OCI-LY7 (cell line): ENCODE results near the gene SPINK8. TPM values are rescaled to one million over a fixed set of nuclear protein-coding genes. Genes with fewer than 3 reads are reported as not detected.

Experiments
- BruUV-seq: library from RNA; stranded (reverse); fragments of 400-500 nt; replicated peaks from 2 replicates; lab custom pipeline; 2021; lab: Mats Ljungman, UMichigan
- CTCF ChIA-PET: fragments of 300-600 bp; sonication (Branson Sonifier 250); formaldehyde crosslinking; loops from one replicate; lab custom pipeline; 2022; ENCODE audit warnings: antibody characterized with exemption; ENCODE audit not compliant: unreplicated experiment; lab: Charles Lee
- POLR2A ChIA-PET: fragments of 300-600 bp; sonication (Branson Sonifier 250); formaldehyde crosslinking; loops from one replicate; lab custom pipeline; 2022; ENCODE audit warnings: antibody characterized with exemption; lab: Charles Lee
- DNase-seq: peaks from one replicate; pipeline ENCODE4 v3.0.0-alpha.2; 2015; ENCODE audit warnings: low spot score
- H2AFZ ChIP-seq: fragments of 200-600 bp; sonication (generic), shearing (Covaris generic); 2 replicates; pipeline ENCODE4 v1.6.1; 2014; ENCODE audit warnings: mild to moderate bottlenecking, antibody characterized with exemption, low read length, moderate library complexity
- H3K27ac ChIP-seq: fragments of 200-600 bp; sonication (generic); 2 replicates; pipeline ENCODE4 v1.5.1; 2014; ENCODE audit warnings: mixed run types, low read depth, mild to moderate bottlenecking, moderate library complexity, low read length, inconsistent platforms; ENCODE audit not compliant: poor library complexity, severe bottlenecking
- H3K36me3 ChIP-seq: fragments of 200-600 bp; sonication (generic); 2 replicates; pipeline ENCODE4 v1.6.1; 2014; ENCODE audit warnings: mild to moderate bottlenecking, antibody characterized with exemption, low read length, moderate library complexity, mixed read lengths; ENCODE audit not compliant: insufficient read depth
- H3K4me1 ChIP-seq: fragments of 200-600 bp; sonication (generic); 2 replicates; pipeline ENCODE4 v1.5.1; 2014; ENCODE audit warnings: mild to moderate bottlenecking, low read length; ENCODE audit not compliant: insufficient read depth, poor library complexity, severe bottlenecking
- H3K4me2 ChIP-seq: fragments of 200-600 bp; sonication (generic); 2 replicates; pipeline ENCODE4 v1.6.1; 2014; ENCODE audit warnings: mild to moderate bottlenecking, low read length
- H3K4me3 ChIP-seq: fragments of 200-600 bp; sonication (generic); 2 replicates; pipeline ENCODE4 v1.5.1; 2014; ENCODE audit warnings: mild to moderate bottlenecking, low read depth, low read length; ENCODE audit not compliant: poor library complexity, severe bottlenecking
- H3K79me2 ChIP-seq: fragments of 200-600 bp; sonication (generic); 2 replicates; pipeline ENCODE4 v1.6.1; 2016; ENCODE audit warnings: low read depth, mild to moderate bottlenecking, low read length, moderate library complexity, mixed read lengths; ENCODE audit not compliant: insufficient read depth
- H3K9me2 ChIP-seq: fragments of 200-600 bp; sonication (generic); 2 replicates; pipeline ENCODE4 v1.6.1; 2016; ENCODE audit warnings: mild to moderate bottlenecking, low read length, mixed read lengths; ENCODE audit not compliant: insufficient read depth
- H3K9me3 ChIP-seq: fragments of 200-600 bp; sonication (generic); 2 replicates; pipeline ENCODE4 v1.6.1; 2014; ENCODE audit warnings: mild to moderate bottlenecking, mixed run types, low read length, mixed read lengths
- H4K20me1 ChIP-seq: fragments of 200-600 bp; sonication (generic); 2 replicates; pipeline ENCODE4 v1.6.1; 2014; ENCODE audit warnings: mild to moderate bottlenecking, antibody characterized with exemption, low read length, moderate library complexity, mixed read lengths; ENCODE audit not compliant: insufficient read depth
- CTCF ChIP-seq: fragments of 200-600 bp; sonication (generic); conservative IDR thresholded peaks from 2 replicates; pipeline ENCODE4 v1.5.1; 2014; ENCODE audit warnings: mild to moderate bottlenecking, antibody characterized with exemption, low read length, moderate library complexity, mixed read lengths
- EZH2phosphoT487 ChIP-seq: fragments of 200-600 bp; sonication (generic); IDR thresholded peaks from 2 replicates; pipeline ENCODE4 v1.6.1; 2018; ENCODE audit warnings: low read depth, borderline replicate concordance, mild to moderate bottlenecking, mixed run types, antibody characterized with exemption, low read length, moderate library complexity, mixed read lengths
- intact Hi-C: fragments of 100-400 bp; cut with micrococcal nuclease; formaldehyde crosslinking; loops from one replicate; pipeline ENCODE4 v1.10.0; 2022; ENCODE audit not compliant: unreplicated experiment
- total RNA-seq, 2 experiments: library from RNA; depleted of rRNA in 1 of 2; stranded (reverse); fragments of >200 nt in 1 of 2; shearing (Covaris generic) in 1 of 2; gene quantifications; 2 replicates each; pipeline ENCODE4 v1.2.3, GENCODE V29; 2014 to 2022

The SPINK8 gene
- total RNA-seq, 2 experiments from 2014 or later, result not detected

- ChIA-PET CTCF (no interaction called here), POLR2A (interaction anchor here (0.6 kb wide), 1 partner anchor 361 kb away, joined by 3 read pairs; no protein-coding TSS in a partner anchor)
- intact Hi-C loops, result no loop called here
- BruUV-seq, result no TSS peak
- Histone ChIP-seq H2AFZ (peak overlapping the region; percentile 33; the same call in 1 of the 2 replicates), H3K36me3 (no peaks in the 10 kb centered on the region), H3K4me1 (peaks cover 26% of the 10 kb centered on the region), H3K4me2 (no peak overlapping the region), H3K9me2 (no peaks in the 10 kb centered on the region), H3K4me3 (no peak overlapping the region), H3K9me3 (0 out of 2 replicates have a peak, but pooled peaks cover under 1% of the 10 kb centered on the region), H3K79me2 (no peaks in the 10 kb centered on the region), H4K20me1 (no peaks in the 10 kb centered on the region), H3K27ac (no peak overlapping the region)
- no peak for DNase-seq
- TF ChIP-seq CTCF (no peak), EZH2phosphoT487 (no peak)
Observed at GRCh38 chr3:48369693-48370332, 36.4 kb upstream of the SPINK8 start.

- Histone ChIP-seq H3K79me2 (no peaks in the 10 kb centered on the region), H3K4me2 (no peak overlapping the region), H3K9me3 (peaks cover 6% of the 10 kb centered on the region), H3K27ac (no peak overlapping the region), H2AFZ (no peak overlapping the region), H3K4me3 (no peak overlapping the region), H3K36me3 (no peaks in the 10 kb centered on the region), H3K4me1 (peaks cover 13% of the 10 kb centered on the region), H4K20me1 (no peaks in the 10 kb centered on the region), H3K9me2 (no peaks in the 10 kb centered on the region)
- no peak for TF ChIP-seq CTCF
- TF ChIP-seq EZH2phosphoT487, result no peak
- DNase-seq, result no peak
- POLR2A ChIA-PET, result interaction anchor here (0.7 to 0.9 kb wide), 3 partner anchors 21 to 319 kb away, joined by 3 to 4 read pairs (median 4); partner anchors contain the start of gene SPINK8
- CTCF ChIA-PET, result no interaction called here
- intact Hi-C loops, result no loop called here
- no TSS peak for BruUV-seq
Observed at GRCh38 chr3:48367201-48367600, 33.7 kb upstream of the SPINK8 start.

GRCh38 chr3:48364840-48365239, 31.4 kb upstream of the SPINK8 start:
- H3K79me2 ChIP-seq, result no peaks in the 10 kb centered on the region
- H3K9me3 ChIP-seq, result peaks cover 17% of the 10 kb centered on the region
- TF ChIP-seq EZH2phosphoT487 (no peak), CTCF (no peak)
- no peak overlapping the region for H3K27ac ChIP-seq
- DNase-seq, result no peak
- no peaks in the 10 kb centered on the region for H3K9me2 ChIP-seq
- H3K36me3 ChIP-seq, result no peaks in the 10 kb centered on the region
- intact Hi-C loops, result no loop called here
- no peak overlapping the region for H2AFZ ChIP-seq
- no peaks in the 10 kb centered on the region for H4K20me1 ChIP-seq
- H3K4me3 ChIP-seq, result no peak overlapping the region
- no peak overlapping the region for H3K4me2 ChIP-seq
- ChIA-PET CTCF (no interaction called here), POLR2A (no interaction called here)
- BruUV-seq, result no TSS peak
- peaks cover under 1% of the 10 kb centered on the region for H3K4me1 ChIP-seq
